DND-41 (cell line): ENCODE measurements around the gene PSTPIP2.
"Not testable (repeated sequence)": the region's sequence is repeated elsewhere in the genome, so short reads cannot be mapped to it uniquely, and the experiment has no call there.

Experiments
- ATAC-seq: fragments of 200-7000 bp; cut with Tn5 transposase; 3 replicates; pipeline ENCODE4 v1.9.1; 2021; ENCODE audit warnings: low read depth; ENCODE audit not compliant: insufficient read depth
- DNase-seq: peaks from one replicate; pipeline ENCODE4 v3.0.0-alpha.2; 2020
- H2AFZ ChIP-seq: 2 replicates; pipeline ENCODE4 v1.6.0; 2012; ENCODE audit warnings: low read depth, low read length
- H3K27ac ChIP-seq: 2 replicates; pipeline ENCODE4 v1.5.1; 2012; ENCODE audit warnings: low read length, inconsistent platforms
- H3K27me3 ChIP-seq: fragments of 200-600 bp; sonication (generic); 2 replicates; pipeline ENCODE4 v1.6.0; 2012; ENCODE audit warnings: low read length, mild to moderate bottlenecking, inconsistent platforms; ENCODE audit not compliant: insufficient read depth, poor library complexity
- H3K36me3 ChIP-seq: 2 replicates; pipeline ENCODE4 v1.5.1; 2012; ENCODE audit warnings: low read length, inconsistent platforms; ENCODE audit not compliant: insufficient read depth
- H3K4me1 ChIP-seq: 2 replicates; pipeline ENCODE4 v1.5.1; 2012; ENCODE audit warnings: mild to moderate bottlenecking, low read length; ENCODE audit not compliant: insufficient read depth
- H3K4me2 ChIP-seq: 2 replicates; pipeline ENCODE4 v1.6.0; 2012; ENCODE audit warnings: mild to moderate bottlenecking, moderate library complexity, low read length, inconsistent platforms; ENCODE audit not compliant: insufficient read depth
- H3K4me3 ChIP-seq, 2 experiments: fragments of 200-600 bp in 1 of 2; shearing (Covaris generic) in 1 of 2; 2 replicates each; pipeline ENCODE4 v1.5.1; 2012 to 2016; ENCODE audit warnings: inconsistent platforms in 2 of 2, low read length in 2 of 2, mild to moderate bottlenecking in 2 of 2, low read depth in 1 of 2, moderate library complexity in 1 of 2
- H3K79me2 ChIP-seq: 2 replicates; pipeline ENCODE4 v1.6.0; 2012; ENCODE audit warnings: low read length, inconsistent platforms; ENCODE audit not compliant: insufficient read depth
- H3K9ac ChIP-seq: 2 replicates; pipeline ENCODE4 v1.6.0; 2012; ENCODE audit warnings: low read depth, mild to moderate bottlenecking, inconsistent platforms, low read length, moderate library complexity
- H3K9me3 ChIP-seq: 2 replicates; pipeline ENCODE4 v1.5.1; 2012; ENCODE audit warnings: low read length, moderate library complexity, mild to moderate bottlenecking, inconsistent platforms; ENCODE audit not compliant: insufficient read depth, severe bottlenecking
- H4K20me1 ChIP-seq: 2 replicates; pipeline ENCODE4 v1.6.0; 2012; ENCODE audit warnings: low read length; ENCODE audit not compliant: insufficient read depth
- CTCF ChIP-seq: IDR thresholded peaks from 2 replicates; pipeline ENCODE4 v1.5.1; 2012; ENCODE audit warnings: borderline replicate concordance, low read length, moderate library complexity, mild to moderate bottlenecking; ENCODE audit not compliant: poor library complexity, severe bottlenecking; ENCODE audit errors: extremely low read depth
- EZH2 ChIP-seq: IDR thresholded peaks from 3 replicates; pipeline ENCODE4 v1.6.1; 2012; ENCODE audit warnings: borderline replicate concordance, low read depth, mild to moderate bottlenecking, moderate library complexity, low read length, inconsistent platforms; ENCODE audit not compliant: severe bottlenecking

PSTPIP2 gene

GRCh38 chr18:46048641-46049040, 23.4 kb downstream of the PSTPIP2 start:
- Histone ChIP-seq H3K4me1 (peaks cover 7% of the 10 kb centered on the region; the same call in 1 of the 2 replicates), H3K36me3 (no peaks in the 10 kb centered on the region), H3K4me3 (no peak overlapping the region), H3K27me3 (no peaks in the 10 kb centered on the region), H3K79me2 (no peaks in the 10 kb centered on the region), H3K4me2 (no peak overlapping the region), H3K27ac (no peak overlapping the region), H2AFZ (no peak overlapping the region), H3K9ac (no peak overlapping the region), H4K20me1 (no peaks in the 10 kb centered on the region), H3K9me3 (no peaks in the 10 kb centered on the region)
- TF ChIP-seq EZH2 (no peak), CTCF (no peak)
- ATAC-seq, result no peak
- DNase-seq, result no peak

GRCh38 chr18:46047369-46047768, 24.7 kb downstream of the PSTPIP2 start:
- not testable (repeated sequence) for H3K9ac ChIP-seq, H3K27me3 ChIP-seq, H3K4me2 ChIP-seq, ATAC-seq, H3K36me3 ChIP-seq, H3K9me3 ChIP-seq, H2AFZ ChIP-seq, H3K27ac ChIP-seq, H4K20me1 ChIP-seq, H3K4me3 ChIP-seq, H3K79me2 ChIP-seq, DNase-seq
- H3K4me1 ChIP-seq, result peaks cover 18% of the 10 kb centered on the region

GRCh38 chr18:46046688-46047087, 25.4 kb downstream of the PSTPIP2 start:
- H3K9me3 ChIP-seq, result no peaks in the 10 kb centered on the region
- no peak overlapping the region for H3K9ac ChIP-seq
- TF ChIP-seq EZH2 (no peak), CTCF (no peak)
- no peak for ATAC-seq
- no peak overlapping the region for H3K4me2 ChIP-seq
- no peak overlapping the region for H2AFZ ChIP-seq
- H3K27ac ChIP-seq, result no peak overlapping the region
- H3K4me3 ChIP-seq, result no peak overlapping the region
- H3K4me1 ChIP-seq, result peaks cover 18% of the 10 kb centered on the region
- H4K20me1 ChIP-seq, result no peaks in the 10 kb centered on the region
- H3K36me3 ChIP-seq, result no peaks in the 10 kb centered on the region
- no peaks in the 10 kb centered on the region for H3K27me3 ChIP-seq
- H3K79me2 ChIP-seq, result no peaks in the 10 kb centered on the region
- DNase-seq, result no peak

GRCh38 chr18:46046126-46046525, 25.9 kb downstream of the PSTPIP2 start:
- no peak overlapping the region for H3K4me3 ChIP-seq
- no peaks in the 10 kb centered on the region for H3K27me3 ChIP-seq
- no peak overlapping the region for H3K27ac ChIP-seq
- H3K9ac ChIP-seq, result no peak overlapping the region
- H3K4me2 ChIP-seq, result no peak overlapping the region
- no peak for ATAC-seq
- H4K20me1 ChIP-seq, result no peaks in the 10 kb centered on the region
- peaks cover 21% of the 10 kb centered on the region for H3K4me1 ChIP-seq
- no peaks in the 10 kb centered on the region for H3K36me3 ChIP-seq
- no peaks in the 10 kb centered on the region for H3K9me3 ChIP-seq
- no peak overlapping the region for H2AFZ ChIP-seq
- DNase-seq, result no peak
- no peaks in the 10 kb centered on the region for H3K79me2 ChIP-seq
- no peak for TF ChIP-seq EZH2
- TF ChIP-seq CTCF, result peak; percentile 26
